ENCODE data around the gene XCR1.

Gene XCR1

GRCh38 chr3:45984331-45985312 is 42.7 kb downstream of the XCR1 start:
- DNase-seq (ENCODE audit: low spot score): no peak

DNA sequence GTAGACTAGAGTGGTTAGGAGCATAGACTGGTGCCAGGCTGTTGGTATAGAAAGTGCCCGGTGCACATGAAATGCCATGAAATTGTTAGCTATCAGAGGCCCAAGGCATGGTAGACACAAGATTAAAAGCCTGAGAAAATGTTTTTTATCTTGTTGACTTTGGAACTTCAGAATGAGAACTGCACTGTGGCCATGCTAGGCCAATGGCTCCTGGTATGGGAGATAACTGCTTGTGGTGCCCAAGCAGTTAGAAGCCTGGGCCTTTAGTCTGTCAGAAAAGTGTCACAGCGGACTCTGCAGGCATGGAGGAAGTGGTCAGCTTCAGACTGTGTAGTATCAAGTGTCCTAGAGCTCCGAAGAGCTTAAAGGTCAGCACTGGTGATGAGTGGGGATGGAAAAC is 43.5 kb downstream of the XCR1 start:
- no peak for DNase-seq (ENCODE audit: low spot score)

- no peak for DNase-seq (ENCODE audit: low spot score)
Observed at GRCh38 chr3:45981346-45982074, 45.8 kb downstream of the XCR1 start.

GRCh38 chr3:45980819-45981218 is 46.5 kb downstream of the XCR1 start:
- DNase-seq (ENCODE audit: low spot score): no peak

GRCh38 chr3:45980229-45980813 is 47.0 kb downstream of the XCR1 start:
- DNase-seq (ENCODE audit: low spot score): no peak

DNA sequence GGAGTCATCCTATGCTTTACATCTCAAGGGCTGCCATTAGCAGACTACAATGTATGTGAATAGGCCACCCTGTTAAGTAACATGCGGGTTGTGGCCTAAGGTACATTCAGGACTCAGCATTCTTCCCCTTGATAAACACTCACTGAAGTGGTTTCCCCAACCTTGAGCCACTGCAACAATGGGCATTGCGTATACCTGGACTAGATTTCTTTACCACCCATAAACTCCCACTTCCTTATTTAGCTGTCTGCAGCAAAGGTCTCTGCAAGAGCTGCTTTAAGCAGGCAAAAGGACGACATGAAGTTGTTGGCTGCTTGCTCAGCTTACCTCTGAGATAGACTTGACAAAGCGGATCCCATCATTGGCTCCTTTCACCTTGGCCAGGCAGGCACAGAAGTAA is 47.9 kb downstream of the XCR1 start:
- no peak for DNase-seq (ENCODE audit: low spot score)

- DNase-seq (ENCODE audit: low spot score): no peak
Observed at GRCh38 chr3:45978006-45978761, 49.1 kb downstream of the XCR1 start.

DNA sequence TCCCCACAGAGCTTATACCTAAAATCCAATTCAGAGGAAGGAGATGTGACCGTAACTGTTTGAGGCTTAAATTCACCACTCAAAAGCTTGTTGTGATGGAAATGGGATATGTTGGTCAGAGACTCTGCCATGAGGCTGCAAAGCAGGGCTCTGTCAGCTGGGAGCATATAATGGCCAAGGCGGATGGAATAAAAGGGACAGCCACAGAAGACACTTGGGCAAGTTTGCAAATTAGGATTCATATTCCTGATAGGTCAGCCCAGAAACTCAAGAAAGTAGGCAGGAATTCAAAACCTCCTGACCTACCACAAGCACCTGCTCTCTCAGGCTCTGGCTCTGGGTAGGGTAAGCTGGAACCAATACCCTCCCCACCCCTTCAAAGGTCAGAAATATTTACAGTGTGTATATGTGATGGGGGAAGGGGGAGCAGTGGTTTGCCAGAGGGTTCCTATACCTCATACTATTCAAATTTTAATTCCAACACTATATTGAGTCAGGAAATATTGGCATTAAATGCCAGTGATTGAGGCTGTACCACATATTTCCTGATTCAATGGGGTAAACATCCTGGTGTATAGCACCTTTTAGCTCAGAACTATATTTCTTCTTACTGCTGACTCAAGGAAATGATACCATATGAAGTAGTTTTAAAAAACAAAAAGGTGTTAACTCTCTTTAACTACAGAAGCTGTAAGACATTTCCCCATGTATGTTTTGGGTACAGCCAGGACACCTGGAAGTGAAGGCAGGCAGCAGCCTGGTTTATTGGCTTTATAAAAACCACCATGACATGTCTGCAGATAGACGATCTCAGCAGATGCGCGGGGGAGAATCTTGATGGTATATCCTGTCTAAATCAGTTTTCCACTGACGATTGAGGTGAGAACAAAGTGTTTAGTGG is 50.8 kb downstream of the XCR1 start:
- no peak for DNase-seq (ENCODE audit: low spot score)

GRCh38 chr3:45975686-45976085 is 51.6 kb downstream of the XCR1 start:
- DNase-seq (ENCODE audit: low spot score): no peak

- no peak for DNase-seq (ENCODE audit: low spot score)
Observed at GRCh38 chr3:45974686-45975085, 52.6 kb downstream of the XCR1 start.

DNA sequence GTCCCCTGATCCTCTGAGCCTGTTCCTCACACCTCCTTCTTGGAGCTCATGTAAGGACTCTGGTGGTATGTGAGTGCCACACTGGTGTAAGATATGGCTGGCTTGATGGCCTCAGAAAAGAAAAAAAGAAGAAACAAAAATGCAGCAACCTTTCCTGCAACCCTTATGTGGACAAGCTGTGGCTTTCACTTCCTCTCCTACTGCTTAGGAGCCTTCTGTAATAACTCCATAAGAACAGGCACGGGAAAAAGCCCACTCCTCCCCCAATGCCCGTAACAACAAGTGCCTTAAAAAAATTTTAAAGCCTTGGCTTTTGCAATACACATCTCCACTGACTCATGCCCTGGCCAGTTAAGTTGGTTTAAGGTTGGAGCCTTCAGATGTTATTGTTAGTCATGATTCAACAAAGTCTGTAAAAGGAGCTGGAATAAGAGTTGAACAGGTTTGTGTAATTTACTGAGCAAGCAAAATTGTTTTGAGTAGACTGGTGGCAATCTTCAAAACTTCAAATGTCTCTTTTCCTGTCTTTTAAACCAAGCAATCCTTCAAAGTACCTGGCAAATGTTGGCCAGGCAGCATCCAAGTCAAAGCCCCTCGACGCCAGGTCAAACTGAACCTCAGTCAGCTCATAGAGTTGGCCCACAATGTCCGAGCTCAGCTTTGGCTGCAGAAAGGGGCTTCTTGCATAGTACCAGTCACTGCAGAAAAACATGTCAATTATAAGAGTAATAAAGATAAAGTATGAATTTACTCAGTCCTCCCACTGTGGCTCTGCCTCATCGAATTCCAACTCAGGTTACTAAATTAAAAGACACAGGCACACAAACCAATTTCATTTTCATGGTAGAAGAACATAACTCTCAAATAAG is 54.5 kb downstream of the XCR1 start:
- DNase-seq (ENCODE audit: low spot score): peak; percentile 47

DNA sequence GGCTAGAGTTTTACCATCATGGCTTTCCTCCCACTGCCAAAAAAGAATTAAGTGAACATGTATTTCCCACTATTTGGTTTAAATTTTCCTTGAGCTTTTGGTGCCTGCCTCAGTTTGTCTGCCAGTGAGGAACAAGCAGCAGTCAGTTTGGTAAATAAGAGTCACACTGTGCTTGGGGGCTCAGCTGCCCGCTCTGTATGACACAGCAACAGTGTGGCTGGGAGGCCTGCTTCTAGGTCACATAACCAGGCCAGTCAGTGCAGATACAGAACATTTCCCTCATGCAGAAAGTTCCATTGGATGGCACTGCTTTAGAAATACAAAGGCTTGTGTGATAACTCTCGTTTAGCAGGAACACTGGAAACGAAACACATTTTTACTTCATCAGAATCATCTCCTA is 57.3 kb downstream of the XCR1 start:
- DNase-seq (ENCODE audit: low spot score): no peak

GRCh38 chr3:45969116-45969515 is 58.2 kb downstream of the XCR1 start:
- DNase-seq (ENCODE audit: low spot score): no peak

DNA sequence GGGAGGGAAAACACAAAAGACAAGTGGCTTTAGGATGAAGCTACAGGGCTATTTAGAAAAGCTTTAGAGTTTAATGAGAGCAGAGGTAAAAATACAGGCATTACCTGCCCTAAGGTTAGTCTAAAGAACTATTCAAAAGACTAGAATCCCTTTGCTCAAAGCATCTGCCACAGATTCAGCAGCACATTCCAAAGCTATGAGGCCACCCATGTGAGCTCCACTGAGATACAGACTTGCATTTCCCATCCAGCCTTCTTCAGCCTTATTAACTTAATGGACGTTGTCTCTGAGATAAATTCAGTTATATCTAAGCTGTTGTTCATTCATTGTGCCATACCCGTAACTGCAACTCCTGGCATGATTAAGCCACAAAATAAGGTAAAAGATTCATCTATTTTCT is 58.6 kb downstream of the XCR1 start:
- DNase-seq (ENCODE audit: low spot score): no peak

DNA sequence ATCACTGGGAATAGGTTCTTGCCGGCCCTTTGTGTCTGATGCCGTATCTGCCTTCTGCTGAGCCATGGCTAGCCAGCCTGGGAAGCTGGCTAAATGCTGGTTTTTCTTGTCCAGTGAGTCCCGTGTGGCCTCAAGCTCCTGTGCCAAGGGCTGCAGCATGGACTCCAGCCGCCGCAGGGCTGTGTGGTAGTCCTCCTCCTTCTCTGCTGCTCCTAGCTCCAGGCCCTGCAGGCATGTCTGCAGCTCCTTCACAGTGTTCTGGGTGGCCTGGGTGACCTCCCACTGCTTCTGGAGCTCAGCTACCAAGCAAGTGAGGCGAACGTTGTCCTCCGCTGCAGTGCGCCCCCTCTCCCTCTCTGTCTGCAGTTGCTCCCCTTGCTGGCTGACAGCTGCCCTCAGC is 59.1 kb downstream of the XCR1 start:
- no peak for DNase-seq (ENCODE audit: low spot score)

DNA sequence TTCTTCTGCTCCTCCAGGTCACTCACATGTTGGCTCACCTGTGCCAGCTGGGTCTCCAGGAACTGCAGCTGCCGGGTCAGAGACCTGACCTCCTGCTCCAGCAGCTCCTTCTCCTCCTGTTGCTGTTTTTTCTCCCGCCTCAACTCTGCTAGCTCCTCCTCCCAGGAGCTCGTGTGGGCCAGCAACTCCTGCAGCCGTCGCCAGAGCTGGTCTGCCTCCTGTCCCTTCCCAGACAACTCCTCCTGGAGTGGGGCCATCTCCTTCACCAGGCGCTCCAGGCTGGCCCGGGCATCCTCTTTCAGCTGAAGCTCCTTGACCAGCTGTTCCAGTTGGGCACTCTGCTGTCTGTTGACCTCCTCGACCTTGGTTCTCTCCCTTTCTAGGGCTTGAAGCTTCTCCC is 59.6 kb downstream of the XCR1 start:
- DNase-seq (ENCODE audit: low spot score): no peak
